ENCODE data around the gene SEC14L2. TPM values are rescaled to one million over a fixed set of nuclear protein-coding genes. Genes with fewer than 3 reads are reported as not detected.

Gene SEC14L2
- total RNA-seq, 1 experiment from 2014 or later = 8.2 TPM

- no peak overlapping the region for H2BK15ac ChIP-seq (ENCODE audit: low read depth, low read length)
- DNase-seq = no peak
- no peak overlapping the region for H3K27ac Mint-ChIP-seq
- H3K4me1 ChIP-seq (ENCODE audit: insufficient read depth, low read length) = no peaks in the 10 kb centered on the region
- H3K79me1 ChIP-seq (ENCODE audit: insufficient read depth, low read depth, low read length, poor library complexity, severe bottlenecking) = no peaks in the 10 kb centered on the region
- H2BK120ac ChIP-seq (ENCODE audit: low read depth, low read length, poor library complexity, severe bottlenecking) = no peak overlapping the region
- no peak overlapping the region for H3K27ac ChIP-seq (ENCODE audit: insufficient read length, low read depth, low read length)
- H4K20me1 ChIP-seq (ENCODE audit: control insufficient read depth, insufficient read depth, insufficient read length) = no peaks in the 10 kb centered on the region
- no peak overlapping the region for H3K4me2 ChIP-seq (ENCODE audit: insufficient read depth, insufficient read length, low read length)
- peaks cover 19% of the 10 kb centered on the region for H3K23me2 ChIP-seq (ENCODE audit: insufficient read length, low read depth, low read length, poor library complexity, severe bottlenecking)
- H2BK12ac ChIP-seq (ENCODE audit: insufficient read length, low read depth, low read length) = no peak overlapping the region
- no peak overlapping the region for H3T11ph ChIP-seq (ENCODE audit: low read length)
- peak overlapping the region in 1 of 2 experiments; percentile 35; a peak in 1 of 5 replicates for H3K4me3 Mint-ChIP-seq
- H3K4ac ChIP-seq (ENCODE audit: low read depth, low read length) = no peak overlapping the region
- H3K27me3 Mint-ChIP-seq (ENCODE audit: low read depth) = no peaks in the 10 kb centered on the region; the same call in 1 of the 2 replicates
- H3K23ac ChIP-seq (ENCODE audit: insufficient read length, low read depth, low read length) = no peak overlapping the region
- H3K18ac ChIP-seq (ENCODE audit: insufficient read length, low read depth, low read length) = no peak overlapping the region
- peaks cover 23 to 24% of the 10 kb centered on the region in 2 experiments for H3K4me1 Mint-ChIP-seq
- no peaks in the 10 kb centered on the region; the same call in 1 of the 2 replicates for H3K79me2 ChIP-seq (ENCODE audit: insufficient read depth, low read length)
- no peaks in the 10 kb centered on the region for H3K27me3 ChIP-seq (ENCODE audit: insufficient read depth, low read length)
- H3K9me3 ChIP-seq (ENCODE audit: control insufficient read depth, low read depth, low read length) = no peaks in the 10 kb centered on the region
- TF ChIP-seq CTCF (conservative IDR thresholded peaks at IDR 0.05) = no peak
- H4K8ac ChIP-seq (replicated peaks; ENCODE audit: insufficient read length, low read depth, low read length) = no peak overlapping the region
- no CpG with 5 or more reads among the region's 1 CpG for WGBS (ENCODE audit: extremely low coverage, insufficient read length, low lambda C conversion rate)
- no peak overlapping the region for H2AFZ ChIP-seq (ENCODE audit: low read length)
- H3K14ac ChIP-seq (ENCODE audit: insufficient read depth, low read length) = no peak overlapping the region
- H3K36me3 Mint-ChIP-seq (ENCODE audit: insufficient read depth in 1 of 3, low read depth in 3 of 3) = peaks cover 12 to 22% (median 21%) of the 10 kb centered on the region in 3 experiments
- H2BK5ac ChIP-seq (ENCODE audit: insufficient read length, low read length) = no peak overlapping the region
- no peaks in the 10 kb centered on the region for H3K9me3 Mint-ChIP-seq
- H2BK20ac ChIP-seq (ENCODE audit: low read depth, low read length, poor library complexity, severe bottlenecking) = no peak overlapping the region
- H3K56ac ChIP-seq (ENCODE audit: insufficient read length, low read depth, low read length) = no peak overlapping the region
- no peak overlapping the region for H4K91ac ChIP-seq (ENCODE audit: insufficient read length, low read depth, low read length)
- no peak overlapping the region for H3K9ac ChIP-seq (ENCODE audit: extremely low read depth, insufficient read length, low read length)
- no peak overlapping the region for H4K5ac ChIP-seq (ENCODE audit: insufficient read length, low read depth, low read length)
- H2AK5ac ChIP-seq (ENCODE audit: insufficient read length, low read length) = no peak overlapping the region
Measured at GRCh38 chr22:30427871-30428270, 31.1 kb downstream of the SEC14L2 start.
